Measurements from ENCODE around the gene GLT8D1.

GLT8D1 gene

GRCh38 chr3:52712291-52713212 lies 7.0 kb upstream of the GLT8D1 start:
- no peak for FAIRE-seq

- no peak for FAIRE-seq
Observed at GRCh38 chr3:52710512-52710911, 4.9 kb upstream of the GLT8D1 start.

- no peak for FAIRE-seq
Observed at GRCh38 chr3:52707585-52707984, 2.0 kb upstream of the GLT8D1 start.

- no peak for FAIRE-seq
Observed at GRCh38 chr3:52705438-52705687, 228 bp downstream of the GLT8D1 start.

- FAIRE-seq, result no peak
Observed at GRCh38 chr3:52704611-52705437, 767 bp downstream of the GLT8D1 start.

- no peak for FAIRE-seq
Observed at GRCh38 chr3:52703341-52703740, 2.2 kb downstream of the GLT8D1 start.

GRCh38 chr3:52697632-52697965 lies 8.0 kb downstream of the GLT8D1 start:
- FAIRE-seq, result no peak

- FAIRE-seq, result no peak
Observed at GRCh38 chr3:52696830-52697631, 8.6 kb downstream of the GLT8D1 start.

- FAIRE-seq, result no peak
Observed at GRCh38 chr3:52695798-52696671, 9.6 kb downstream of the GLT8D1 start.

GRCh38 chr3:52694528-52695189 lies 10.9 kb downstream of the GLT8D1 start:
- FAIRE-seq, result no peak

- no peak for FAIRE-seq
Observed at GRCh38 chr3:52693071-52693470, 12.5 kb downstream of the GLT8D1 start.

- no peak for FAIRE-seq
Observed at GRCh38 chr3:52690560-52690959, 15.0 kb downstream of the GLT8D1 start.

- no peak for FAIRE-seq
Observed at GRCh38 chr3:52689151-52689550, 16.4 kb downstream of the GLT8D1 start.

GRCh38 chr3:52688266-52688665 lies 17.3 kb downstream of the GLT8D1 start:
- no peak for FAIRE-seq

GRCh38 chr3:52685709-52686691 lies 19.6 kb downstream of the GLT8D1 start, which contains the start of the genes GNL3 and PBRM1:
TSS of gene GNL3 (plus strand) at chr3:52686032. CDS start at chr3:52686093, 61 bp downstream.
TSS of gene PBRM1 (minus strand) at chr3:52685913.
- FAIRE-seq, result no peak

- FAIRE-seq, result no peak
Observed at GRCh38 chr3:52685285-52685708, 20.3 kb downstream of the GLT8D1 start.

- no peak for FAIRE-seq
Observed at GRCh38 chr3:52684184-52684583, 21.4 kb downstream of the GLT8D1 start.

GRCh38 chr3:52683611-52684010 lies 22.0 kb downstream of the GLT8D1 start:
- FAIRE-seq, result no peak

GRCh38 chr3:52682016-52682415 lies 23.6 kb downstream of the GLT8D1 start:
- FAIRE-seq, result no peak

- no peak for FAIRE-seq
Observed at GRCh38 chr3:52681596-52681995, 24.0 kb downstream of the GLT8D1 start.

Measured in endometrium (tissue), 2 donors.